AG04449 (cell line): ENCODE data around the gene EGFLAM.
A peak's percentile ranks its signal among the peaks of the same experiment; 100 is the strongest.

ENCODE experiments used
- CTCF ChIA-PET: fragments of 350-600 bp; formaldehyde crosslinking; extraction: SDS; loops from one replicate; lab custom pipeline; 2021; ENCODE audit warnings: antibody characterized with exemption; lab: Yijun Ruan, JAX
- POLR2A ChIA-PET: fragments of 400-600, 350-600 bp; formaldehyde crosslinking; extraction: SDS; loops from one replicate; lab custom pipeline; 2020; ENCODE audit warnings: antibody characterized with exemption, inconsistent platforms; lab: Yijun Ruan, JAX
- DNase-seq: peaks from one replicate; pipeline ENCODE4 v3.0.0-alpha.2; 2010; ENCODE audit warnings: low read depth, low spot score
- H3K4me3 ChIP-seq: 2 replicates; pipeline ENCODE4 v1.5.1; 2011; ENCODE audit warnings: low read depth, mild to moderate bottlenecking, control low read depth, low read length
- TF ChIP-seq, protein P1 (sequence below): IDR thresholded peaks from one replicate; pipeline ENCODE4 v1.5.1; 2011; ENCODE audit warnings: mild to moderate bottlenecking, moderate library complexity, low read length, control low read depth, inconsistent platforms; ENCODE audit not compliant: insufficient read depth; ENCODE audit errors: missing control alignments

The EGFLAM gene

DNA sequence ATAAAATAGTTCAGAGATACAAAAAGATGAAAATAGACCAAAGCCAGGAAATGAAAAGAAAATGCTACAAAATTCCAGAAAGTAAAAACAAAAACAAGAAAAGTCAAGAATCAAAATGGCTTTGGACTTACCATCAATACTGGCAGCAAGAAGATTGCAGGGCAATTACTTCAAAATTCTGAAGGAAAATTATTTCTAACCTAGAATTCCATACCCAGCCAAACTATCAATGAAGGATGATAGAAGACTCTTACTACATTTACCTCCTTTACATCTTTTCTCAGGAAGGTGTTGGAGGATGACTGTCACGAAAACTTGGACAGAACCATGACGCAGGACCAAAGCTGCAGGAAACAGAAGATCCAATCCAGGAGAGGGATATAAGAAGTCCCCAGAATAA lies 46.8 kb downstream of the EGFLAM start:
- H3K4me3 ChIP-seq = no peak overlapping the region
- no peak for DNase-seq
- TF ChIP-seq, protein P1, sequence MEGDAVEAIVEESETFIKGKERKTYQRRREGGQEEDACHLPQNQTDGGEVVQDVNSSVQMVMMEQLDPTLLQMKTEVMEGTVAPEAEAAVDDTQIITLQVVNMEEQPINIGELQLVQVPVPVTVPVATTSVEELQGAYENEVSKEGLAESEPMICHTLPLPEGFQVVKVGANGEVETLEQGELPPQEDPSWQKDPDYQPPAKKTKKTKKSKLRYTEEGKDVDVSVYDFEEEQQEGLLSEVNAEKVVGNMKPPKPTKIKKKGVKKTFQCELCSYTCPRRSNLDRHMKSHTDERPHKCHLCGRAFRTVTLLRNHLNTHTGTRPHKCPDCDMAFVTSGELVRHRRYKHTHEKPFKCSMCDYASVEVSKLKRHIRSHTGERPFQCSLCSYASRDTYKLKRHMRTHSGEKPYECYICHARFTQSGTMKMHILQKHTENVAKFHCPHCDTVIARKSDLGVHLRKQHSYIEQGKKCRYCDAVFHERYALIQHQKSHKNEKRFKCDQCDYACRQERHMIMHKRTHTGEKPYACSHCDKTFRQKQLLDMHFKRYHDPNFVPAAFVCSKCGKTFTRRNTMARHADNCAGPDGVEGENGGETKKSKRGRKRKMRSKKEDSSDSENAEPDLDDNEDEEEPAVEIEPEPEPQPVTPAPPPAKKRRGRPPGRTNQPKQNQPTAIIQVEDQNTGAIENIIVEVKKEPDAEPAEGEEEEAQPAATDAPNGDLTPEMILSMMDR = no peak
- CTCF ChIA-PET = no interaction called here
- POLR2A ChIA-PET = no interaction called here

DNA sequence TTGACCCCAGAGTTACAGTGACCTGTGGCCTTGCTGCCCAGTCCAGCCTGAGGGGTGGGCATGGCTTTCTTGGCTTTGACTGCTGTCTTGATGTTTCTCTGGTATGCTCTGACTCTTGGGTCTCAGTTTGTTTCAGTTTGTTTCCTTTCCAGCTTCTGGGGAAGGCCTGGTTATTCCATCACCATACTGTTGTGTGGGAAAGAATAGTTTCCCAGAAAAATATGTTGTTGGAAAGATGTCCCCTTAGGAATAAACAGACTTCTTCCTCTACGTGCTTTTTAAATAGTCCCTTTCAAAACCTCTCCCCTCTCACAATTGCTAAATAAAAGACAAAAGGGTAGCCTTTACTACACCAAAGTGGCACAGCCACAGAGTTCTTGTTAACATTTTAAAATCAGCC lies 49.5 kb downstream of the EGFLAM start:
- ChIA-PET POLR2A (no interaction called here), CTCF (no interaction called here)
- H3K4me3 ChIP-seq = no peak overlapping the region
- no peak for DNase-seq
- TF ChIP-seq, protein P1 = no peak

DNA sequence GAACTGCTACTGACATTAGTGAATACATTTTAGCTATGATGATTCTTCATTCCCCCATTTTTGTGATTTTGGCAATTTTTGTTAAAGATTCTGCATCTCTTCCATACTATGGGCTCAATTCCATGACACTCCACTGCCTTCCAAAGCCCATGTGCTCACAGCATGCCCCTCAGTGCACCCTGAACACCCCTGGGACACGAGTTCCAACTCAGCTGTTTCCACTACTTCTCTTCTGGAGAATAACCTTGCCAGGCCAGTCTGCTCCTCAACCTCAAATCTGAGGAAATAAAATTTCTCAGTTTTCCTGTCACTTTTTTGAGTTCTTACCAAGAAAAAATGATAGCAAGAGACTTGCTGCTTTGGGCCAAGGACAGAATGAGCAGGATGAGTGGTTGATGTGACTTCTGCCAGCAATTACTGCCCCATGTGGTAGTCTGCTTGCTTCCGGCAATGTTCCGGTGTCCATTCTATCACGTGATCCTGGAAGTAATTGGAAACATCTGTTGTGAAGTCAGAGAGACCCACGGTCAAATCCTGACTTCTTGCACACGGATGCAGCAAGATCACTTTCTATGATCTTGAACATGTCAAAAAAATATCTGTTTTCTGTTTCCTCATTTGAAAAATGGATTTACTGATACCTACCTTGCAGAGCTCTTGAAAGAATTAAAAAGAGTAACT lies 58.3 kb downstream of the EGFLAM start:
- H3K4me3 ChIP-seq = no peak overlapping the region
- peak; percentile 10 for DNase-seq
- POLR2A ChIA-PET = no interaction called here
- CTCF ChIA-PET = no interaction called here
- TF ChIP-seq, protein P1 = no peak

DNA sequence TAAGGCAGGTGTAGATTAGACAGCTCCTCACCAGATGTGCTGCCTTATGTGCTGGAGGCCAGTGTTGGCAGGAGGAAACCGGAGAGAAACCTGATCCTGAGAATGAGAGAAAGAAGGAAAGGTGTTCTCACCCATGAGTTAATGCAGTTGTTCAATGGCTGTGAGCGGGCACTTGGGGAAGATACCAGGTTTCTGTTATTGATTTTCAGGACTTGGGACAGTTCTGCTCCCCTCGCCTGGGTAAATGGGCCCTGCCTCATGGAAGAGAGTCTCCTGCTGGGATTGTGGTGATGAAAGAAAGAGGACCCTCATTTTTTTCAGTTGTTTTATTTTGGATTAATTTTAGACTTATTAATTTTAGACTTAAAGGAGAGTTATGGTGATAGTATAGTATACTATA lies 59.5 kb downstream of the EGFLAM start:
- POLR2A ChIA-PET = no interaction called here
- H3K4me3 ChIP-seq = no peak overlapping the region
- TF ChIP-seq, protein P1 = no peak
- DNase-seq = no peak
- CTCF ChIA-PET = no interaction called here

DNA sequence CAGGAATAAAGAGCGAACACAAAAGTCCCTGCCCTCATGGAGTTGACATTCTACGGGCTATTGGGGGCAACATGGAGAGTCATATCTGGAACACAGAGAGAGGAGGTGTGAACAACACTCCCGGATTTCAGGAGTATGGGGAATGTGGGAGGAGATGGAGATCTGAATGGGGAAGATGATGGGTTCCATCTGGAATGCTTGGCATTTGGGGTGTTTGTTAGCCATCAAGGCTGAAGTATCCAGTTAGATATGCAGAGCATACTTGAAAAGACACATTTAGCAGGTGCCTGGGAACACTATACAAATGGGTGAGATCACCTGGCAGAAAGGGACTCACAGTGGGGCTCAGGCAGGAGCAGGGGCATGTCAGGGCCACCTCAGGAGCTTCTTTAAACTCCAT lies 61.1 kb downstream of the EGFLAM start:
- H3K4me3 ChIP-seq = no peak overlapping the region
- POLR2A ChIA-PET = no interaction called here
- CTCF ChIA-PET = no interaction called here
- TF ChIP-seq, protein P1 = no peak
- DNase-seq = no peak

DNA sequence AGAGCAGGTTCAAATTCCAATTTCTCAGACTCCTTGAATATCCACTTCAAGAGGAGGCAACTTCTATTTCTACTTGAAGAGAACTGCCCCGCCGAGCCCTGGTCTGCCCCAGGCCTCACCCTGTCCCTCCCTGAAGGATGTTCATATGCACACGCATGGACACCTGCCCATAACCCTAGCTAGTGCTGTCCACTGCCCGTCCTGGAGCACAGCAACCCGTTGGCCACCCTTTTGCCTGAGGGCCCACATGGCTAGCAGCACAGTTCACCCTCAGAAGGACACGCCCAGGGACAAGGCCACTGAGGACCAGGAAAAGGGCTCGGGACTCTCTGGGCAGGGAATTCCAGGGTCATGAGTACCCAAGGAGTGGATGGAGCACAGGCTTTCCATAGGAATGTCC lies 63.6 kb downstream of the EGFLAM start:
- POLR2A ChIA-PET = no interaction called here
- H3K4me3 ChIP-seq = no peak overlapping the region
- CTCF ChIA-PET = no interaction called here
- TF ChIP-seq, protein P1 = no peak
- no peak for DNase-seq
